ENCODE data around the gene KIAA1328. TPM values are rescaled to one million over a fixed set of nuclear protein-coding genes. Genes with fewer than 3 reads are reported as not detected.

Gene KIAA1328
- total RNA-seq, 2 donors from 2014 or later: 4.8 to 5.2 TPM

DNA sequence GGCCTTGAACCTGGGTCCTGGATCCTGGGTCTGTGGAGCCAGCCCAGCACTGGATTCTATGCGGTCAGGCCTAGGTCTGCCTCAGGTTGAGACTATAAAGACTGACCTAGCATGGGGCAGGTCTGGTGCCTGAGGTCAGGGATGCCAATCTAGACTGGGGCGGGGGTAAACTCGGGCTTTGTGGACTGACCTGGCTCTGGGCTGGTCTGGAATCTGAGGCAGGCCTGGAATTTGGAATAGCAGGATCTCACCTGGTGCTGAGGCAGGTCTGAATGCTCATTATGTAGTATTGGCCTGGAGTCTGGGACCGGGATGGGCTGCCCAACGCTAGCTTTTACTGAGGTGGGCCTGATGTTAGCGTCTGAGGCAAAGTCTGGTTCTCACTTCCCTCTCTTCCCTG is 256.0 kb downstream of the KIAA1328 start:
- Histone ChIP-seq H3K4me1 (no peaks in the 10 kb centered on the region), H3K4me3 (no peak overlapping the region), H3K9me3 (no peaks in the 10 kb centered on the region), H3K27ac (no peak overlapping the region), H3K9ac (ENCODE audit: low read depth in 2 of 2, low read length in 2 of 2) (no peak overlapping the region), H3K36me3 (no peaks in the 10 kb centered on the region), H3K27me3 (no peaks in the 10 kb centered on the region)
- DNase-seq: no peak
- no peak for TF ChIP-seq CTCF (IDR thresholded peaks at IDR 0.05)
- intact Hi-C loops (cut with DNase I): no loop called here

- intact Hi-C loops (cut with DNase I): no loop called here
These were observed 256.4 kb downstream of the KIAA1328 start for GRCh38 chr18:37085362-37085761.

DNA sequence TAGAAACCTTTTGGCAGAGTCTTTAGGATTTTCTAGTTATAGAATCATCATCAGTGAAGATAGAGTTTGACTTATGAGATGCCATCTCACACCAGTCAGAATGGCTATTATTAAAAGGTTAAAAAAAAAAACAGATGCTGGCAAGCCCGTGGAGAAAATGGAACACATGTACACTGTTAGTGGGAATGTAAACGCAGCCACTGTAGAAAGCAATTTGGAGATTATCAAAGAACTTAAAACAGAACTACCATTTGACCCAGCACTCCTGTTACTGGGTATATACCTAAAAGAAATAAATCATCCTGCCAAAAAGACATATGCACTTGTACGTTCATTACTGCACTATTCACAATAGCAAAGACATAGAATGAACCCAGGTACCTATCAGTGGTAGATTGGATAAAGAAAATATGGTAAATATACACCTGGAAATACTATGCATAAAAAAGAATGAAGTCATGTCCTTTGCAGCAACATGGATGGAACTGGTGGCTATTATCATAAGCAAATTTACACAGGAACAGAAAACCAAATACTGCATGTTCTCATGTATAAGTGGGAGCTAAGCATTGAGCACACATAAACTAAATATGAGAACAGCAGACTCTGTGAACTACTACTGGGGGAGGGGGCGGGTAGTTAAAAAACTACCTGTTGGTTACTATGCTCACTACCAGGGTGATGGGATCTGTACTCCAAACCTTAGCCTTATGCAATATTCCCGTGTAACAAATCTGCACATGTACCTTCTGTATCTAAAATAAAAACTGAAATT is 279.0 kb downstream of the KIAA1328 start:
- TF ChIP-seq CTCF (IDR thresholded peaks at IDR 0.05): no peak
- Histone ChIP-seq H3K27me3 (no peaks in the 10 kb centered on the region), H3K36me3 (no peaks in the 10 kb centered on the region), H3K9me3 (no peaks in the 10 kb centered on the region), H3K9ac (ENCODE audit: low read depth in 2 of 2, low read length in 2 of 2) (no peak overlapping the region), H3K4me1 (no peaks in the 10 kb centered on the region), H3K4me3 (no peak overlapping the region), H3K27ac (no peak overlapping the region)
- DNase-seq: no peak
- intact Hi-C loops (cut with DNase I): no loop called here

More at GRCh38 chr18:37085362-37085761, 256.4 kb downstream of the KIAA1328 start:
- Histone ChIP-seq H3K9ac (ENCODE audit: low read depth in 2 of 2, low read length in 2 of 2) (no peak overlapping the region), H3K27ac (no peak overlapping the region), H3K4me1 (no peaks in the 10 kb centered on the region), H3K9me3 (no peaks in the 10 kb centered on the region), H3K4me3 (no peak overlapping the region), H3K27me3 (no peaks in the 10 kb centered on the region), H3K36me3 (no peaks in the 10 kb centered on the region)
- no peak for DNase-seq
- TF ChIP-seq CTCF (IDR thresholded peaks at IDR 0.05): no peak

GRCh38 chr18:37122877-37123276 is 293.9 kb downstream of the KIAA1328 start:
- no peak for DNase-seq
- H3K27me3 ChIP-seq: no peaks in the 10 kb centered on the region
- no peaks in the 10 kb centered on the region for H3K4me1 ChIP-seq
- no peak overlapping the region for H3K9ac ChIP-seq (ENCODE audit: low read depth in 2 of 2, low read length in 2 of 2)
- no peak overlapping the region for H3K27ac ChIP-seq
- no peaks in the 10 kb centered on the region for H3K36me3 ChIP-seq
- no peak for TF ChIP-seq CTCF (IDR thresholded peaks at IDR 0.05)
- no peak overlapping the region for H3K4me3 ChIP-seq
- no peaks in the 10 kb centered on the region for H3K9me3 ChIP-seq
- intact Hi-C loops (cut with DNase I): no loop called here

DNA sequence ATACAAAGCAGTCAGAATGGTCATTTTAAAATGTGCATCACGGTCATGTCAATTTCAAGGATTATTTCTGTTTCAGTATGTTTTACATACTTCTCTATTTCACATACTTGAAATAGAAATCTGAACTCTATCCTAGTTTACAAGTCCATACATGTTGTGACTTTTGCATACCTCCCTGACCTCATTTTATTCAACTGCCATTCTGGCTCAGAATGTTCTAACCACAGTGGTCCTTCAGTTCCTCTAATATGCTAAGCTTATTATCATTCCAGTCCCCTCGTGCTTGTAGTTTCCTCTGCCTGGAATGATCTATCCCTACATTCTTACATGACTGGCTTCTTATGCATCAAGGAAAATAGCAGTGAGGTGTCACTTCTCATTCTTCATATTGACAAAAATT is 295.6 kb downstream of the KIAA1328 start:
- no peak overlapping the region for H3K27ac ChIP-seq
- no peaks in the 10 kb centered on the region for H3K36me3 ChIP-seq
- intact Hi-C loops (cut with DNase I): no loop called here
- H3K27me3 ChIP-seq: no peaks in the 10 kb centered on the region
- no peak for DNase-seq
- H3K9ac ChIP-seq (ENCODE audit: low read depth in 2 of 2, low read length in 2 of 2): no peak overlapping the region
- H3K4me3 ChIP-seq: no peak overlapping the region
- no peak for TF ChIP-seq CTCF (IDR thresholded peaks at IDR 0.05)
- H3K9me3 ChIP-seq: no peaks in the 10 kb centered on the region
- H3K4me1 ChIP-seq: no peaks in the 10 kb centered on the region
